ENCODE results near the gene CSNK1E.

Gene CSNK1E

DNA sequence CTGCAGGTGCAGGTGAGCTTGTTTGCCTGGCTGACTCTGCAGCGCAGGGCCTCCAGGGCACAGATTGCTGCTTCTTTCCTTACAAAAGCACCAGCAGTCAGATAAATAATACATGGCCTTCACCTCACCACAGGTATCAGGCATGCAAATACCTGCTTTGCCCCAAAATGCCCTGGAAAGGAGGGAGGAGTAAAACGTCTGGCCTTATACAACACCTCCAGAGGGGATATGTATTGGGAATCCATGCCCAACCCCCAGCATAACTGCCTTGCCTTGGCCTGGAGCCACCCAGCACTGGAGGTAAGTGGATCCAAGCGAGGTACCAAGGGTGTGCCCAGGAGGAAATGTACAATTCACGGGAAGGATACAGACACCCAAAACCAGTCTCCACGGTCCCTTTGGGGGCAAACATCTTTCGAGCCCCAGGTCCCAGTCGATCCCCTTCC is 45.3 kb downstream of the CSNK1E start:
- no peak for FAIRE-seq

DNA sequence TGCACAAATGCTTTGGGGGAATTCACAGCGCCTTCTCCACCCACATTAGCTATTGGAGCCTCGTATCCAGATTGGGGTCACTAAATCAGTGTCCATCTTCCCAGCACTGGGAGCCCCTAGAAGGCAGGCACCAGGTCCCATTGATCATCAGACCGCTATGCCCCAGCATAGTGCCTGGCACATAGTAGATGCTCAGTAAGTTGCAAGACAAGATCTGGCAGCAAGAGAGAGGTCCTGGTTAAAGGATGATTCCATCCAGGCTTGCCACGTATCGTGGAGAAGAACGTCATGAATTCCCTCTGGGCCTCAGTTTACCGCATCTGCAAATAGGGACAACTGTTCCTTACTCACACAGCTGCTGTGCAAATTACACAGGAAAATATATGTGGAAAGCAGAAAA is 46.1 kb downstream of the CSNK1E start:
- no peak for FAIRE-seq

DNA sequence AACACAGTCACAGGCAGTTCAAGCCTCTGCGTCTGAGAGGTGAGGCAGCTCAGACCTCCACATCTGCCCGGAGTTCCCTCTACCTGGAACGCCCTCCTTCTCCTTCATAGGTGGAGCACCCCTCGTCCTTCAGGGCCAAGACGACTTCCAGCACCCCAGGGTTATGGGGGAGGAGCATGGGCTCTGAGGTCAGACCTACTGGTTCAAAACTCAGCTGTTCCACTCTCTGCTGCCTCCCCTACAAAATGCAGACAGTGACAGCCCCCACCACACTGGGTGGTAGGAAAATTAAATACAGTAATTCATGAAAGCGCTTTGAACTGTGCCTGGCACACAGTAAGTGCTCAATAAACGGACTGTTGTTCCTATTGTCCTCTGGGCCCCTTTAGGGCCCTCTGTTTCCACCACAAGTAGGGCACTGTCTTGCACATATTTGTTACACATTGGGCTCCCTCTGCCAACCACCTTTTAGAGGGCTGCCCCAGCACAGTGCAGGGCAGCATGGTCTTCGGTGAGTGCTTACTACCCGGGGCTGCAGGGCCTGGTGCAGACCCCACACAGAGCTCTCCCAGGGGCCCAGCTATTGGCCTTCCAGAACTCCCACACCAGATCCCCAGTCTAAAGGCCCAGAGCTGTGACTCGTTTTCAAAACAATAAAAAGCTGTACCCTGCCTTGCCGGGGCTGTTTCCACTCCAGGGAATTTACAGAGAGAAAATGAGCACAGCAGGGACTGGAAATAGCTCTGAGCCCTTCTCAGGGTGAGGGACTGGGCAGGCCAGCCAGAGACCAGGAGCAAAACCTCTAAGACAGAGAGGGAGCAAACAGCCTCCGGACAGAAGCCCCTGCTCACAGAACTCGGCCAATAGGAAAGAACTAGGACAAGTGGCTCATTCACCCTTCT is 46.9 kb downstream of the CSNK1E start:
- FAIRE-seq, result no peak

DNA sequence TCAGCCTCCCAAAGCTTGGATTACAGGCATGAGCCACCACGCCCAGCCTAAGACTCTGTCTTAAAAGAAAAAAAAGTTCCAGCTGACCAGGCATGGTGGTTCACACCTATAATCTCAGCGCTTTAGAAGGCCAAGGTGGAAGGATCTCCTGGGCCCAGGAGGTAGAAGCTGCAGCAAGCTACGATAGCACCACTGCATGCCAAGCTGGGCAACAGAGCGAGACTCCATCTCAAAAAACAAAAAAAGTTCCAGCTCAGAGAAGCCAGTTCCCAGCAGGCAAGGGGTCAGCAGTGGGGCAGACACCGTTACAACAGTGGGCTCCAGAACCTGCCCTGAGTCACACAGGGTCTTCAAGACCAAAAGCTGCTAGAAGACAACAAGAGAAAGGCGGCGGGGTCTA is 47.8 kb downstream of the CSNK1E start:
- FAIRE-seq, result no peak

DNA sequence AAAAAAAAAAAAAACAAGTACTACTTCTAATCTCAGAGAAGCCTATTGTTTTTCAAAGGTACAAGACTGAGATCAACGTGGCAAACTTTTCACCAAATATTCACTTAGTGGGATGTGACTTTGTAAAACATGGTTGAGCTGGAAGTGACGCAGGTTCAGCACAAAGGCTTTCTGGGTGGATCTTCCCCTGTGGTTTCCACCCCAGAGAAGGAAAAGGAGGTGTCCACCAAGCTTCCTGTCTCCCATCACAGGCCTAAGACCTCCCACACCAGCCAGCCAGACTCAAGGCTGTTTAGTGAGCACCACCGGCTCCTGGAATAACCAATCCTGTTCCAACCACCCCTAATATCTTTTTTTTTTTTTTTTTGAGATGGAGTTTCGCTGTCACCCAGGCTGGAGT is 50.1 kb downstream of the CSNK1E start:
- FAIRE-seq, result no peak

DNA sequence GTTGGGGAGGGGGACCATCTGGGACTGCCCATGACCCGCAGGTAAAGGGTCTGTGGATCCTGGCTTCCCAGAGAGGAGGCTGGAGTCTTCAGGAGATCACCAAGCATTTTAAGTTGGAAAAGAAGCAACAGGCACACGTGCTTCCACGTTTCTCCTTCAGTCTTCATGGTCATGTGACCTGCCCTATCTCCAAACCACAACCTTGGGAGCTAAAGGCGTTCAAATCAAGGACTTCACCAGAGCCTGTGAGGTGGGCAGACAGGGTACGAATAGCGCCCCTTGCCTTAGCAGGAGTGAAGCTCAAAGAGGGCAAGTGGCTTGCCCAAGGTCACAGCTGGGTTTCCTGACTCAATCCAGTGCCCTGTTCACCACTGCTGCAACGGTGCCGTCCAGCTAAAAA is 51.1 kb downstream of the CSNK1E start:
- no peak for FAIRE-seq

DNA sequence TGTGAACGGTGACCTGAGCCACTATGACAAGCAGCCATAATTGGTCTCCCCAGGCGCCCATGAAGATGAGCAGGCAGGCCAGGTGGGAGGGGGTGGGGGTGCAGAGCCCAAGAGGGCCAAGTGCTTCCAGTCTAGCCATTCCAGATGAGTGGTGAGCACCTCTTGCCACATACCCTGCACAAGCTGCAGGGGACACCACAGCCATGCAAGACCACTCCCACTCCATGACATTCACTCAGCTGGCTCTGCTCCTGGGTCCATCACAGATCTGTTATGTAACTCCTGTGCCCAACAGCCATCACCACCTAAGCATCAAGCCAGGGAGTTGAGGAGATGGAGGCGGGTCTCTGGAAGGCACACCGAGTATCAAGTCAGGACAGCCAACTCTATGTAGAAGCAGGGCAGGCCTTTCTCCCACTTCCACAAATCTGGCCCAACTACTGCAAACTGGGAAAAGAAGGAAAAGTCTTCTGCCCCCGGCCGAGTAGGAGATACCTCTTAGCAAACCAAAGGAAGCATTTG is 52.9 kb downstream of the CSNK1E start:
- FAIRE-seq, result no peak

DNA sequence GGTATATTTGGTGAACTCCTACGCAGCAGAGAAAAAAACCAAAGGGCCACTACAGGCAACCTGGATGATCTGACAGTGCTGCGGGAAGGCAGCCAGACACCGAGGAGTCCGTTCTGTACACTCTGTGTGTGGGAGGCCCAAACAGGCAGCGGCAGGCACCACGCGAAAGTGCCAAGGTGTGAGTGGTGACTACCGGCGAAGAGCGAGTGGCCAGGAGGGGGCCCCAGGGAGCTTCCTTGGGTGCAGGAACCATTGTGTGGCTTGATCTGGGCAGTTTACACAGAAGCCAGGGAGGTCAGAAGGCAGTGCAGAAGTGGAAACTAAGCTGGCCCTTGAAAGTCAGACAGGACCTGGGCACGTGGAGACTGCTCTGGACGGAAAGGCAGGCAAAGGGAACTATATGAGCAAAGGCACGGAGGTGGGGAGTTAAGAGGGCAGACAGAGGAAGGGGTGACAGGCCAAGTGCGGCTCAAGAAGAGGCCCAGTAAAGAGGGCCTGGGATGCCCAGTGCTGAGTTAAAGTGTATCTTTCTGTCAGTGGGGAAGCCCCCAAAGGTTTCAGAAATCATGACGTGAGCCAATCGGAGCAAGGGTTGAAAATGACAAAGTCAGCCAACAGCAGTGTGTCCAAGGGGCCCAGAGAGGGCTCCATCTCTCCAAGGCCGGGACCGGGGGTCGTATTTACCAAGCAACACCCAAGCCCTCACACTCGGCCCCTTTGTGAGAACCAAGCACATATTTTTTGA is 55.0 kb downstream of the CSNK1E start:
- FAIRE-seq, result no peak

DNA sequence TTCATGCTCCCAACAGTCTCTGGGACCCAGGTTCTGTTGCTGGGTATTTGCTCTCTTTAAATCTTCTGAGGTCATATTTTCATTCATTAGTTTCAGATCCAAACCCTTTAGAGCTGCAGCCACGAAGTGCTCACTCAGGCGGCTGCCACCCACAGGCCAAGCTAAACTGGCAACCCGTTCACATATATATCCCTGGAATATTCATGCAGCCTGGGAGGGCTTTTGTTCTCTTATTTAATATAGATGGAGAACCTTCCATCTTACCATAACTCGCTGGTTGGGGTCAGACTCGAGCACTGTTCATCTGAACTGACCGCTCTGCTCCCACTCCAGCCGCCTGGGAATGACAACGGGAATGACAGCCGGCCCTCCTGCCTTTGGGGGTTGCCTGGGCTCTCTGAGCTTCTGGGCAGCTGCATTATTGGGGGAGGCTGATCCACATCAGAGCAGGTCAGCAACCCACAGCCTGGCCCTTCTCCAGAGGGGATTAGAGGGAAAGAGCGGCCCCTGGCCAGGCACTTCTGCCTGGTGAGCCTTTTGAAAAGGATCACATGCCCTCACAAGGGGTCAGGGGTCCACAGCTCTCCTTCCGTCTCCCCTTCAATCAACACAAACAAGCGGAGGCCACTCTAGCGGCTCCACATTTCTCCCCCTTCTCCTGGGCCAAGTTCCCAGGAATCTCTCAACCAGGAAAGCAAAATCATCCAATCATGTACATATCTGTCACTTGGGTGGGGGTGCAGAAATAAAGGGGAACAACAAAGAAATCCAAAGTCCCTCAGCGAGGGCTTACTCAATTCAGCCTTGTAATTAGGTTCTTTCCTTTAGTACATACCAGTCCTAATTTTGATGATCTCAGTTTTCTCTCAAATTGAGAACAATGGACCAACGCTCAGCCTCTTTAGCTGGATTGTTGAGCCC is 56.2 kb downstream of the CSNK1E start:
- FAIRE-seq, result no peak

DNA sequence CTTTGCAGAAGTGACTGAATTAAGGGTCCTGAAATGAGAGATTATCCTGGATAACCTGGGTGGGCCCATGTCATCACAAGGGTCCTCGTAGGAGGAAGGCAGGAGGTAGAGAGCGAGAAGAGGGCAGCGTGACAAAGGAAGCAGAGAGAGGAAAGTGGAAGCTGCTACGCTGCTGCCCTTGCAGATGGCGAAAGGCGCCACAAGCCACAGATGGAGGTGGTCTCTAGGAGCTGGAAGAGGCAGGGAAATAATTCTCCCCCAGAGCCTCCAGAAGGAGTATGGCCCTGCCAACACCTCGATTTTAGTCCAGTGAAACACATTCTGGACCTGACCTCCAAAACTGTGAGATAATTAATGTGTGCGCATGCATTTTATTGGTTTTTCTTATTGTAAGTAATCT is 57.9 kb downstream of the CSNK1E start:
- FAIRE-seq, result no peak

DNA sequence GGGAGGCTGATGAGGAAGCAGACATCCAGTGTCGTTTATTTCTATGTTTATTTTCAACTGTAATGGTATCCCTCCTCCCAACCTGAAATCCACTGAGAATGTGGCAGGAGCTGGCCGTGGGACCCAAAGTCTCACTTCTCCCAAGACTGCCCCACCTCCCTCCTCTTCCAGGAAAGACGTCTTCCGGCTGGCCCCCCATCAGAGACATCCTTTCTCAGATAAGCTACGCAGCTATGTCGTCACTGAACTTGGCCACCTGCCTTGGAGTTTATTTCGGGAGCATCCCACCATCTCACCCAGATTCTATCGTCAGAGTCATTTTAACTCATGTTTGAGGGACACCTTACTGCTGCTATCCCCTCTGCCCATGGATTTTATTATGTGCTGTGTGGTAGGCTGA is 58.3 kb downstream of the CSNK1E start:
- FAIRE-seq, result no peak

DNA sequence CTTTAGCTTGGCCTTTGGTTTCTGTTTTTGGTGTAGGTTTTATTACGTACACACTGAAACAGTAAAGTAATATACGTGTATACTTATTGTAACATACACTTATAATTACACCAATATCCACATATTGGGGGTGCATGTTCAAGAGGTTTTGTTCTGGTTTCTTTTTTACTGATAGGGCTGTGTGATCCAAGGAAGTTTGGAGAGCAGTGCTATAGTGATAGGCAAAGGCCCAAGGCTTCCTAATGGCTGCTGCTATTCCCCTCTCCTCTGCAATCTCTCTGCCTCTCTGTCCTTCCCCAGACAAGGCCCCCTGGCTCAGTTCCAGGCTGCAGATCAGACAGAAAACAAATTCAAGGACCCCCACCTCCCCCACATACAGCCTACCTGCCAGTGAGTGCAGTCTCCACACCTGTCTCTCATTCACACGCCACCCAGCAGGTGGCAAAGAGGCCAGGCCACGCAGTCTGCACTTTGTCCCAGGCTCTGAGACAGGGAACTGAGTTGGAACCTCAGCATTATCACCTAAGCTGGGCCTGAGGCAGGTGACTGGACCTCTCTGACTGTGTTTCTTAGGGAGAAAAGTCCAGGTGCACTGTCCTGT is 59.5 kb downstream of the CSNK1E start:
- no peak for FAIRE-seq

DNA sequence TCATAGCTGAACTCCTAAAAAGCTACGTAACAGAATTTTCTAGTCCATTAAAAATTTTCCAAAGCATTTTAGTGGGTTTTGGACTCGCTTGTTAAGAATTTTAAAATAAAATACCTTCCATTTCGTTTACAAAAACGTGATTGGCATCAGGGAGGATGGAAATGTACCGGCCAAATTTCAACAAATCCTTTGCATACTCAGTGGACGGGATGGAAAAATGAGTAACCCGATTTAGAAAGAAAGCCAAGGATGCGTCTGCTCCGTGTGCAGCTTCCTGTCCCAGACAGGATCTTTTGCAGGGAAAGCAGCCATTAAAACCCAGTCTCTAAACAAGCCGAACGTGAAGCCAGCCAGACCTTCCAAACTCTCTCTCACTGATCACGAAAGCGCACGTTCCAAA is 60.1 kb downstream of the CSNK1E start:
- FAIRE-seq, result no peak

DNA sequence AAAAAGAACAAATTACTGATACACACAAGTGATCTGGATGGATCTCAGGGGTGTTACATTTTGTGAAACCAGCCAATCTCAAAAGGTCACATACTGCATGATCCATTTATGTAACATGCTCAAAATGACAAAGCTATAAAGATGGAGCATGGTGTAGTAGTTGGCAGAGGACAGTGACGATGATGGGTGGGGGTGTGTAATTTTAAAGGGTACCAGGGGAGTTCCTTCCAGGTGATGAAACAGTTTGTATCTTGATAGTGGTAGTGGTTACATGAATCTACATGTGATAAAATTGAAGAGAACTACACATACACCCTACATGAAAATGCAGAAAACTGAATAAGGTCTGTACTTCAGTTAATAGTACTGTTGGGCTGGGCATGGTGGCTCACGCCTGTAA is 61.5 kb downstream of the CSNK1E start:
- FAIRE-seq, result no peak

DNA sequence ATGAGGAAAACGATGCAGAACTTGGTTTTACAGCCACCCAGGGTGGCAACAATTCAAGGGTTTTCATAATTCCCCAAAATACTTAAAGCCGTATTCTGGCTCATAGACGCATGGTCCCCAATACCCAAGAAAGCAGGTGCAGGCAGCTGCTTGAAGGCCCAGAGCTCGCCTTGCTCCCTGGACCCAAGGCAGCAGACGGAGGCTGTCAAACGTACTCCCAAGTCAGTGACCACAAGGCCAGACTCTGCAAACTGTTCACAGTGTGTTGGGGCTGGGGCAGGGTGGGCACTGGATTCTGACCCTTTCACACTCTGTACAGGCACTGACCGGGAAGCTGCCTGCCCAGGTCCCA is 65.9 kb downstream of the CSNK1E start:
- no peak for FAIRE-seq

DNA sequence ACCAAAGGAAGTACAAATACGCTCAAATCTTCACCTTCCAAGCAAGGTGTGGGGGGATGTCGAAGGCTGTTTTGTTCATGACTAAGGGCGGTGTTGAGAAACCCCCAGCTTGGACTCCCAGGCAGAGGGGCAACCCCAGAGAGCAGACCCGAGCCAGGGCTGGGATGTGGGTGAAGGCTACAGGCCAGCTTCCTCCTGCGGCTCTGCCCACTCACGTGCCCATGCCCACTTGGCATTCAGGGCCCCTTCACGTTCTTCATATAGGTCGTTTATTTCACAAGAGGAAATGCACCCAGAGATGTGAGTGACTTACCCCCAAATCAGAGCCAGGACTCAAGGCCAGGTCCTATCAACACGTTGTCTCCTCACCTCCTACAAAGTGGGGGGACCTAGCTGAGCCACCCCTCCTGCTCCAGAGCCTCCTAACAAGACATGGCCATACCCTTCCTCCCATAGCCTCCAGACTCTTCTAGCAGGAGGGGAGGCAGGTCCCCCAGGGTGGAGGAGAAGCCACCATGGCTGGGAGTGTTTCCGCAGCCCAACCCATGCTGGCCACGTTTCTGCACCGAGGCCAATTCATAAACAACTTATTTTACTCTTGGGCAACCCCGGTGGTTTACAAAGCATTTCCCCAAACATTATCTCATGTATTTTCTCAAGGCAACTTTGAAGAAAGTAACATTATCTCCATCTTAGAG is 66.4 kb downstream of the CSNK1E start:
- FAIRE-seq, result no peak

DNA sequence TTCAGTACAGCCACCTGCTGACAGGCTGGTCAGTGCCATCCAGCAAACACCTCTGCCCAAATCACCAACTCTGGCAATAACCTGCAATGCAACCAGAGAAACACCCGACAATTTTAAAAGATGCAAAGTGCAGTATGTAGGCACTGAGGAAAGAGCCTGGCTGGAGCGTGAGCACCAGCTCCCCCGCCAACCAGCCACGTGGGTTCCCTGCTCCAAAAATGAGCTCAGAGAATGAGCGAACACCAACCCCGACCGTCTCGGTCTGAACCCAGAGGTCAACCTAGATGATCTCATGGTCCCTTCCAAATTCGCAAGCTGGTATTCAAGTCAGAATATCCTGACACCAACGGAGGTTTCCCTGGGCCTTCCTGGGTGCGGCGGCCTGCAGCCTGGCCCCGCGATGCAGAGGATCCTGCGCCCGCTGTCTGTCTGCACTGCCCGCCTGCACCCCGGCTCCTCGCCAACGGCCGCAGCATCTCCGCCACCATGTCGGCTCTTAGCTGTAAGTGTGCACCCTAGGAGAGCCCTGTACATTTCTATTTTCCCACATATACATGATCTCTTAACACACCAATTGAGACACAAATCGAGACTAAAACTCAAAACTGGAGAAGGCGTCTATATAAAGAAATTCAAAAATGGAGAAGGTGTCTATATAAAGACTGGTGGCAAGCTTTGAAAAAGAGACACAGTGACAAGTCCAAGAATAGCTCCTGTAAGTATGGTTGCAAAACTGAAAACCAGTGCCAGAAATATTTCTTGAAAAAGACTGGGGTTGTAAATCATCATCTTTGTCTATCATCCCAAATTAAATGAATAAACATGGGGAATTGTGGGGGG is 67.2 kb downstream of the CSNK1E start:
- FAIRE-seq, result no peak

DNA sequence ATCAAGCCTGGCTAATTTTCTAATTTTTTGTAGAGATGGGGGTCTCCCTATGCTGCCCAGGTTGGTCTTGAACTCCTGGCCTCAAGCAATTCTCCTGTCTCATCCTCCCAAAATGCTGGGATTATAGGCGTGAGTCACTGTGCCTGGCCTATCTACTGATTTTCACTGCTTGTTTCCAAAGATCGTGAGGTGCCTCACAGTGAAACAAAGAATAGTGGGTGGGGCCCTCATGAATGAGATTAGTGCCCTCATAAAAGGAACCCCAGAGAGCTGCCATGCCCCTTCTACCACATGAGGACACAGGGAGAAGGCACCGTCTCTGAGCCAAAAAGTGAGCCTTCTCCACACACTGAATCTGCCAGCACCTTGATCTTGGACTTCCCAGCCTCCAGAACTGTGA is 67.9 kb downstream of the CSNK1E start:
- FAIRE-seq, result no peak

DNA sequence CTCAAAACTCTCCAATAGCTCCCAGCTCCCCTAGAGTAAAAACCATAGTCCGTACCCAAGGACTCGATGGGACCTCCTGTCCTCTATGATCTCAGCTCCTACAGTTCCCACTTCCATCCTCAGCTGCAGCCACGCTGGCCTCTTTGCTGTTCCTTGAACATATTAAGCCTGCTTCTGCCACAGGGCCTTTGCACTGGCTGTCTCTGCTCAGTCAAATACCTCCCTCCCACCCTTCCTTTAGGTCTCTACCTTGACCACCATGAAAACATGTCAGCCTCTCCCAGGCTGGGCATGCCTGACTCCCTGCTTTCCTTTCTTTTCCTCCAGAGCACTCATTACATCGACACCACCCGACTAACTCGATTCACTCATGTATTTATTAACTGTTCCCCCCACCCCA is 69.0 kb downstream of the CSNK1E start:
- FAIRE-seq, result no peak

DNA sequence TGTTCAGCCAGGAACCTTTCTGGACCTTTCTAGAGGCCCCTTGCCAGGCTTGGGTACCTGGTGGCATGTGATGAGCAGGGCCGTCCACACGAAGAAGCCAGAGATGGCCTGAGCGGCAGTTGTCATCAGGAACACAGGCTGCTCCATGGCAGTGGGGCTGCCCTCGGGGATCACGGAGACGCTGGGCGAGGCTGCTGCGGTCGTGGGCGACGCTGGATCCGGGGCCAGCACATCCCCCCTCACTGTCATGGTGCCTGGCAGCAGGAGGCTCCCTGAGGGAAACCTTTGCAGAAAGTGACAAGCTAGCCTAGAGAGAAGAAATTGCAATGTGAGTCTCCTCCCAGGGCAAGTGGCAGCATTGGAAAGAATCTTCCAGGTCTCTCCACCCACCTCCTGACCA is 69.5 kb downstream of the CSNK1E start:
- FAIRE-seq, result no peak

DNA sequence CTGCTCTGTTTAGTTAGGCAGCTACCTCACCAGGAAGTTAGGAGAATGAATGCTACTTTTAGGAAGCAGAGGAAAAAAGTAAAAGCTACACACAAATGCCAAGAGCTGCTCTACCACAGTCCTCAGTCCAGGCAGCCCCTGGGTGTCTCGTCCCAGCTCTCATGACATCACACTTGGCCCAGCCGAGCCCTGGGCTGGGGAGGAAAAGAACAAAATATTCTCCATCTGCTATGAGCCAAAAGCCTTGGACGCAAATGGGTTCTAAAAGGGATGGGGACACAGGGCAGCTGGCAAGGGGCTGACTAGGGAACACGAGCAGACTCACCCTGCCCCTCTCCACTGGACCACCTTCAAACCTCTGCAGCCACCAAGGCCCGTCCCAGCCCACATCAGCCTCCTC is 70.5 kb downstream of the CSNK1E start:
- no peak for FAIRE-seq

All from endometrium (tissue), 2 donors.